GM18505 (cell line): ENCODE results near the gene GSTO2.

Experiments used
- ATAC-seq: cut with Tn5 transposase; IDR thresholded peaks from one replicate; pipeline ENCODE4 v1.9.1; 2021; ENCODE audit not compliant: unreplicated experiment
- POLR2A ChIP-seq: IDR thresholded peaks from 4 replicates; pipeline ENCODE4 v1.6.1; 2011; ENCODE audit warnings: borderline replicate concordance; ENCODE audit not compliant: insufficient read depth, insufficient read length; ENCODE audit errors: extremely low read depth

The GSTO2 gene

DNA sequence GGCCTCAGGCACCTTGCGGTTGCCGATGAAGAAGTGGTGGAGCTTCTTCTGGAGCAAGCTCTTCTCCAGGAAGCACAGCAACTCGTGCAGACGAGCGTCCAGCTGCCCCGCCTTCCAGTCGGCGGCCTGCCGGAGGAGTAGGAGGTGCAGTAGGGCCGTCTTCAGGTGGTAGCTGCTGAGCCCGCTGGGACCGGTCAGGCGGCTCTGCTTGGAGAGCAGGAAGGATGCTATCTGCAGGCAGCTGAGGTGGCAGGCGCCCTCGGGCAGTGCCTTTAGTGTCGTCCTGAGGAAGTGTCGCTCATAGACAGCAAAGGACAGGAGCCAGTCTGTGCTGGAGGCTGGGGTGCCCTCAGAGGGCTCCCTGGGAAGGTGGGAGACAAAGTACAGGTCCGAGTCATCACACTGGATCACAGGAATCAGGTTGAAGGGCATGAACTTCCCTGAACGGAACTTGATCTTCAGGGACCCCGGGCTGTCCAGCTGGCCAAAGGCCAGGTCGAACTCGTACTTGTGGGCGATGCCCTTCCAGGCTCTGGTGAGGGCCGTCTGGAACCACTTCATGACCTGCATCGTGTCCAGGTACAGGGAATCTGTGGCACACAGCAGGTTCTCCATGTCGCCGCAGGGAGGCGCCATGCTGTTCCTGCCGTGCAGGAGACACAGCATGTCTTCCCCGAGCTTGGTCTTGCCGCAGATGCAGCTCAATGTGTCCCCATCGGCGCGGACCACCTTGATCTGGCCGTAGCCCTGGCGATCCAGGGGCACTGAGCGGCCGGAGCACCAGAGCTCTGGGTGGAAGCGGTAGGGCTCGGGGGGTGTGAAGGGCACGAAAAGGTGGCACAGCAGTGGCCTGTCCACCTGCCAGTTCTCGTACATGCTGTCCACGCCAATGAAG lies 45.9 kb downstream of the GSTO2 start:
- no peak for ATAC-seq
- TF ChIP-seq POLR2A, result no peak

DNA sequence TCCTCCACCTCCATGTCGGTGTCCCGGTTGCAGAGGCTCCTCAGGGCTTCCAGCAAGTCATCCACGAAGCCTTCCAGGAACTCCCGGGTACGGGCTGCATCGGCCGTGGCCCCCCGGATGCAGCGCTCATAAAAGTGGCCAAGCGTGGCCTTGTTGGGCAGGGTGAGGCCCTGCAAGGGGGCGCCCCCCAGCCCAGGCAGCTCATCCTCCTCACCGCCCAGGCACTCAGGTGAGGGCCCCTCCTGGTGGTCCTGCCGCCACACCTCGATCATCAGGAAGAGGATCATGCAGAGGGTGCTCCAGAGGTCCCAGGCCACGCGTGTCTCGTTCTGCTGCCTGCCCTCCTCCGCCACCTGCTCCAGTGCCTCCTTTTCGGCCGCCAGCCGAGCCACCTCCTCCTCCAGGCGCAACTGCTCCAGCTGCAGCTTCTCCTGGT lies 46.5 kb downstream of the GSTO2 start:
- no peak for TF ChIP-seq POLR2A

GRCh38 chr10:104316321-104317099 lies 47.5 kb downstream of the GSTO2 start:
- no peak for TF ChIP-seq POLR2A
- ATAC-seq, result no peak

More for the DNA sequence above, 46.5 kb downstream of the GSTO2 start:
- no peak for ATAC-seq

DNA sequence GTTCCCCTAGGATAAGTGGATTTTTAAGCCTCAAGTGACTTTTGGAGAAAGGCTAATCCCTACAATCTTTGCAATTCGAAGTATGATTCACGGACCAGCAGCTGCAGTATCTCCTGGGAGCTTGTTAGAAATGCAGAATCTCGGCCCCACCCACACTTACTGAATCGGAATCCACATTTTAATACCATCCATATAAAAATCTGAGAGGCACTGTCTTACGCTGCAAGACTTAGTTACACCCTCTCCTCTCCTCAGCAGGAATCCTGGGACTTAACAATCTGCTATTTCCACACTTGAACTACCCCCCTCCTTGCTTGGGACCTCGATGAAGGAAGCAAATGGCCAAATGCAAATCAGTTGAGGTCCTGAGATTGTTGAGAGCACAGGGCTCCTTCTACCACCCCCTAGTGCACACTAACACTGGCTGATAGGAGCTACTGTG lies 48.3 kb downstream of the GSTO2 start:
- TF ChIP-seq POLR2A, result no peak
- ATAC-seq, result peak; percentile 35

GRCh38 chr10:104317726-104318299 lies 48.8 kb downstream of the GSTO2 start:
- ATAC-seq, result peak; percentile 46
- TF ChIP-seq POLR2A, result no peak

DNA sequence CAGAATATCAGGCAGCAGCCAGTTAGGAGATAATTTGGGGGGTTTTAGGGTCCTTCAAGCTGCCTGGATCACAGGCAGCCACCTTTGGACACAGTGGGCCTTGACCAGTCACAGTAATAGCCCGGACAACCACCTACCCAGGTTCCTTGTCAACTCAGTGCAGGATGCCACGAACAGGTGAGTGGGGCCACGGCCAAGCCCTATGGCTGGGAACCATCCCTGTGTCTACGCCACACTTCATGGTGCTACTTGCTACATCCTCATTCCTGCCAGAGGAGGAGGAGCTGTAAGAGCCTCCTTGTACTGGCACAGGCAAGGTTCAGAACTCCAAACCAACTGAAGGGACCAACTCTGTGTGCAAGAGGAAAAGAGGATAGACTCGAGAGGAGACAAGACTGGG lies 49.3 kb downstream of the GSTO2 start:
- ATAC-seq, result no peak
- TF ChIP-seq POLR2A, result no peak

DNA sequence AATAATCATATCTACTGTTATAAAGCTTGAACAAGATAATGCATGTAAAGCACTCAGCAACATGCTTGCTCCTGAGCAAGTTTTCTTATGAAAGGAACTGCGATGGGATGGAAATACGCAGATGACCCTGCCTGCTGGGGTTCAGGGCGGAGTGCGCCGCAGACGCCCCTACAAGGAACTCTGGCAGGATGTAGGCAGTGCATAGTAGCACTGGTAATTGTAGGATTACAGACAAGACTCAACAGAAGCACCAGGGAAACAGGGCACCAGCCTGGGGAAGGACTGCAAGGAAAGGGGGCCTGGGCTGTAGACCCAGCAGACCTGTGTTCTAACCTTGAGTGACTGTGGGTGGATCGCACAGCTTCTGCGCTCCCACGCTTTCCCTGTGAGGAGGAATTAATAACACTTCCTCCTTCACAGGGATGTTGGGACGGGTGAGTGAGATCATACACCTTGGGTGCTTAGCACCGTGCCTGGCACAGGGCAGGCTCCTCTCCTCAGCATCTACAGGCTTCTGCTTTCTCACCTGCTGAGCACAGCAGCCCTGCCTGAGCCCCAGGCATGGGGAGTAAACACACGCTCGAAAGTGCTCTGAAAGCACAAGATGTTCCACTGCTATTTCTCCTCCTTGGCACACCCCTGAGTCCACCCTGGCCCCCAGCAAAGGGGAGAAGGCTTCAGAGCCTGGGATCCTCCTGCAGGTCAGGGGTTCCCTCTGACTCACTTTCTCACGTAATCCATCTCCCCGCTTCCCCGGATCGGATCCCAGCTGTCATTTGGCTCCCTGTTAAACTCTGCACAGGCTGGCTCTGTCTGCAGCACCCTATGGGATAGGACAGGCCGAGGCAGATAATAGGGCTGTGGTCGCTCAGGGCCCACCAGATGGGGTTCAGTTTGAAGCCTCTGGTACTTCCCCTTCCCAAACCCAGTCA lies 50.1 kb downstream of the GSTO2 start:
- TF ChIP-seq POLR2A, result no peak
- no peak for ATAC-seq

DNA sequence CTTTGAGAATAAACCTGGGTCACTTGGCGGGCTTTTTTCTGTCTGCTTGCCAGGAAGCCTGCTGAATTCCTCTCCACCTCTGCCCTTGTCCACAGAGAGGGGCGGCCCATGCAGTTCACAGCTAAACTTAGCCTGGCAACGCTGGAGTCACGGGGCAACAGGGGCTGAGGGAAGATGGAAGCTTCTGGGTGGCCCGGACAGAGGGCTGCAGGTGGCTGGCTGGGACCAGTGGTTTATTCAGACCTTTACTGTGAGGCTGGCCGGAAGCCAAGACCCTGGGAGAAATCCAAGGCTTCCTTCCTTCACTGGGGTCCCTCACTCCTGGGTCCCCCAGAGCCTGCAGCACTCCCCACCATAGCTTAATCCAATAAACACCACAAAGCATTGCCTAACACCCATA lies 52.2 kb downstream of the GSTO2 start:
- no peak for TF ChIP-seq POLR2A
- no peak for ATAC-seq

GRCh38 chr10:104321725-104322415 lies 52.9 kb downstream of the GSTO2 start:
- ATAC-seq, result no peak
- no peak for TF ChIP-seq POLR2A

- ATAC-seq, result no peak
- no peak for TF ChIP-seq POLR2A
Observed at GRCh38 chr10:104322416-104322782, 53.4 kb downstream of the GSTO2 start.

DNA sequence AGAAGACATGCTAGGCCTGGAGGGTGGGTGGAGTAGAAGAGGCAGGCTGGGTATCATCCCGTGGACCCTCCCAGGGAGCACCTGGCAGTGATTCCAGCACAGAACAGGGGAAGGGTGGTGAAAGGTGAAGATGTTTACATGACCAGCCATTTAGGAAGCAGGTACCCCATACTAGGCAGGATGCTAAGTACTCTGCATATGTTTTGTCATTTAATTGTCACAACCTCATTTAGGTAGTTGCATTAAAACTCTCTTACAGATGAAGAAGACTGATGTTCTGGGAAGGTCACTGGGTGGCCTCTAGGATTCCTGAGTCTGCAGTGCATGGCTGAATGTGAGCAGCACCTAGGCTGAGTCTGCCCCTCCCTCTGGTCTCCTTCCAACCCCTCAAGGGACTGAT lies 54.1 kb downstream of the GSTO2 start:
- no peak for TF ChIP-seq POLR2A
- ATAC-seq, result no peak

GRCh38 chr10:104323760-104324201 lies 54.8 kb downstream of the GSTO2 start:
- ATAC-seq, result no peak
- no peak for TF ChIP-seq POLR2A
